ENCODE measurements around the gene GRIN2A. TPM values are rescaled to one million over a fixed set of nuclear protein-coding genes. Genes with fewer than 3 reads are reported as not detected.

GRIN2A gene
- total and polyA plus RNA-seq, 10 donors: under 0.01 to 0.10 (median 0.03) TPM; not detected in 7

DNA sequence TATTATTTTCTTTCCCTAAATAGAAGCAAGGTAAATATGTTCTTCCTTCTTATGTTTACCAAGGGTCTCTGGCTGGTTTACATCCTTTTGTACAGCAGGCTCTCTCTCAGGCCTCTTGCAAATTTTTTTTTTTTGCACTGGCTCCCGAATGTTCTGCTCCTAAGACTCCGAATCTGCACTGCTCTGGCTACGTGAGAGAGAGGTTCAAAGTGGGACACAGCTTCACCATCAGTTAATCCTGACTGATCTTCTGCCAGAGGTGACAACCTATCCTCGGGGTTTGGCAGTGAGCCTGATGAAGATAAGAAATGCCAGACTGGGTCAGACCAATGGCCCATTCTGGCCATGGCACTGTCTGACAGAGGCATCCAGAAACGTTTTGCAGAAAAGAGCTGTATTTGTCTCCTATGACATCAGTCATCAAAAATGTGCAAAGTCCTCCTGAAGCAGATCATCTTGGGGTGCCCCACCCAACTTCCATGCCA, 136.9 kb downstream of the GRIN2A start:
- H3K27ac ChIP-seq: no peak overlapping the region
- intact Hi-C loops (cut with DNase I; ENCODE audit: low total_unique reads): no loop called here
- no peaks in the 10 kb centered on the region for H3K4me1 ChIP-seq
- TF ChIP-seq, protein P1, sequence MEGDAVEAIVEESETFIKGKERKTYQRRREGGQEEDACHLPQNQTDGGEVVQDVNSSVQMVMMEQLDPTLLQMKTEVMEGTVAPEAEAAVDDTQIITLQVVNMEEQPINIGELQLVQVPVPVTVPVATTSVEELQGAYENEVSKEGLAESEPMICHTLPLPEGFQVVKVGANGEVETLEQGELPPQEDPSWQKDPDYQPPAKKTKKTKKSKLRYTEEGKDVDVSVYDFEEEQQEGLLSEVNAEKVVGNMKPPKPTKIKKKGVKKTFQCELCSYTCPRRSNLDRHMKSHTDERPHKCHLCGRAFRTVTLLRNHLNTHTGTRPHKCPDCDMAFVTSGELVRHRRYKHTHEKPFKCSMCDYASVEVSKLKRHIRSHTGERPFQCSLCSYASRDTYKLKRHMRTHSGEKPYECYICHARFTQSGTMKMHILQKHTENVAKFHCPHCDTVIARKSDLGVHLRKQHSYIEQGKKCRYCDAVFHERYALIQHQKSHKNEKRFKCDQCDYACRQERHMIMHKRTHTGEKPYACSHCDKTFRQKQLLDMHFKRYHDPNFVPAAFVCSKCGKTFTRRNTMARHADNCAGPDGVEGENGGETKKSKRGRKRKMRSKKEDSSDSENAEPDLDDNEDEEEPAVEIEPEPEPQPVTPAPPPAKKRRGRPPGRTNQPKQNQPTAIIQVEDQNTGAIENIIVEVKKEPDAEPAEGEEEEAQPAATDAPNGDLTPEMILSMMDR (IDR thresholded peaks at IDR 0.05 in 8 of 11, conservative IDR thresholded peaks at IDR 0.05 in 3 of 11): no peak
- no peak for TF ChIP-seq POLR2A (IDR thresholded peaks at IDR 0.05)
- TF ChIP-seq POLR2AphosphoS5 (IDR thresholded peaks at IDR 0.05): no peak
- H3K27me3 ChIP-seq (replicated peaks in 1 of 7): peaks cover 0 to 36% (median 0%) of the 10 kb centered on the region in 7 donors
- WGBS, 5 donors: 29 to 41% (median 31%) methylated on average over 5 of the region's 5 CpGs
- peaks cover 0 to 7% (median 0%) of the 10 kb centered on the region in 8 donors for H3K9me3 ChIP-seq
- DNase-seq: no peak
- no peak overlapping the region for H3K4me3 ChIP-seq
- no peaks in the 10 kb centered on the region for H3K36me3 ChIP-seq

DNA sequence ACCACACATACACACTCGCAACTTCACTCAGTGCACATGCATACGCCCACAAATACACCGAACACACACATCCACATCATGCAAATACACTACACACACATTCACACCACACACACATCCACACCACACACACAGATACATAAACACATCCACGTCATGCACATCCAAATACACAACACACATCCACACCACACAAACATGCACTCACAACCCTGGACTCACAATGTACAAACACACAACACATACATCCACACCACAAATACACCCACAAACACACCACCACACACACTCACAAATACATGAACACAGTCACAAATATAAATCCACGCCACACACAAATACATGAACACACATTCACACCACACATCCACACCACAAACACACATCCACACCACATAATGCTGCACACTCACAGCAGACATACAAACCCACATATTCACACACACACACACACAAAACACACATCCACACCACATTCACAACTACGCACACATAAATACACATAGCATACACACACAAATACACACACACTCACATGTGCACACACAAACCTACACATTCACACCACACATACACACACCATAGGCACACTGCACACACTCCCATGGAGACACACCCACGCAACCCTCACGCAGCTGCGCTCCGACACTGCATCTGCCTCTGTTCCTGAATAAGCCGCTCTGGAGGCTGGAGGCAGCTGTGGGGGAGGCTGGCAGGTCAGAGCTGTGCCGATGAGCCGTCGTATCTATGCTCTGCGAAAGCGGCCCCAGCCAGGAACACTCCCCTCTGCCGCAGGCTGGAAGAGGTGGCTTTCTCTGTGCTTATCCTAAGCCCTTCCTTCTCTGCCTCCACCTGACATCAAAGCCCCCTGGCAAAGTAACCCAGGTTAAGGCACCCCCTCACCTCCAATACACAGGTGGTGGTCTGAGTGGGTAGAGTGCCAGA, 141.8 kb downstream of the GRIN2A start:
- peaks cover 0 to 56% (median 4%) of the 10 kb centered on the region in 7 donors for H3K27me3 ChIP-seq (replicated peaks in 1 of 7)
- no peak overlapping the region for H3K27ac ChIP-seq
- no peaks in the 10 kb centered on the region for H3K36me3 ChIP-seq
- peaks cover 0 to 7% (median 0%) of the 10 kb centered on the region in 8 donors for H3K9me3 ChIP-seq
- no peak overlapping the region for H3K4me3 ChIP-seq
- intact Hi-C loops (cut with DNase I; ENCODE audit: low total_unique reads): no loop called here
- DNase-seq: no peak
- peaks cover 0 to 7% (median 2%) of the 10 kb centered on the region in 6 donors for H3K4me1 ChIP-seq
- 60 to 67% (median 64%) methylated on average over 17 of the region's 17 CpGs for WGBS, 5 donors
- TF ChIP-seq POLR2AphosphoS5 (IDR thresholded peaks at IDR 0.05) (no peak), POLR2A (IDR thresholded peaks at IDR 0.05) (no peak)
- TF ChIP-seq, protein P1 (IDR thresholded peaks at IDR 0.05 in 8 of 11, conservative IDR thresholded peaks at IDR 0.05 in 3 of 11): no peak

DNA sequence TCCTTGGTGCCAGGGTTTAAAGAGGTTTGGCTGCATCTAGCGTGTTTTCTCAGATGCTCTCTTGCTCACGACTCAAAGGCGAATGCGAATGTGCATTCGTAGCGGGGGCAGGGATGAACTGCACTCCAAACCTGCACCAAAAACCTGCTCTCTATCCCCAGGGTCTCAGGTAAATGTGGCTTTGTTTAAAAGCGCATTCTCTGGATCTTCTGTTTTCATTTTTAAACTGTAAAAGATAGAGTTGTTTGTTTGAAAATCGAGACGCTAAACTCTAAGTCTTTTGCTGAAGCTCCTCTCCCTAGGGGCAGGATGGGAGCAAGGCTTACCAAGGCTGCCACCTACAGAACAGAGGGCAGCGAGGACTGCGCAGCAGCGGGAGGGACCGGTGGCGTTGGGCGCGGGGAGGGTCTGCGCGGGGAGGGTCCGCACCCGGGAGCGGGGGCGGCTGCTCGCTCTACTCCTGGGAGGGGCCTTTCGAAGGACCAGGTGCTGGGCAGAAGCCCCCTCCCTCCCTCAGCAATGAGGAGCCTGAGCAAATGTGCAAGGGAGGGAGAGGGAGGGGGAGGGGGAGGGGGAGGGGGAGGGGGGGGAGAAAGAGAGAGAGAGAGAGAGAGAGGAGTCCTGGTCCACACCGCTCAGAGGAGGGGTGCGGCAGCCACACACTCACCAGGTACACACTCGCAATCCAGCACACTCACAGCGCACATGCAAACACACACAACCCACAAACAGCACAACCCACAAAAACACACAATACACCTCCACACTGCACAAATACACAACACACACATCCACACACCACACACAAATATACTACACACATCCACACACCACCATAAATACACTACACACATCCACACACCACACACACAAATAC, 142.8 kb downstream of the GRIN2A start:
- Histone ChIP-seq H3K27ac (no peak overlapping the region), H3K4me3 (no peak overlapping the region), H3K9me3 (peaks cover 0 to 7% (median 0%) of the 10 kb centered on the region in 8 donors), H3K27me3 (replicated peaks in 1 of 7) (peaks cover 0 to 56% (median 4%) of the 10 kb centered on the region in 7 donors), H3K36me3 (no peaks in the 10 kb centered on the region), H3K4me1 (peaks cover 0 to 7% (median 2%) of the 10 kb centered on the region in 6 donors)
- DNase-seq: no peak
- 11 to 18% (median 11%) methylated on average over 24 to 28 of the region's 28 CpGs for WGBS, 5 donors
- TF ChIP-seq POLR2A (IDR thresholded peaks at IDR 0.05) (no peak), POLR2AphosphoS5 (IDR thresholded peaks at IDR 0.05) (no peak)
- TF ChIP-seq, protein P1 (IDR thresholded peaks at IDR 0.05 in 8 of 11, conservative IDR thresholded peaks at IDR 0.05 in 3 of 11): no peak
- intact Hi-C loops (cut with DNase I; ENCODE audit: low total_unique reads): no loop called here

All from spleen (tissue), 11 donors.